Measurements from ENCODE around the gene RIT1. TPM values are rescaled to one million over a fixed set of nuclear protein-coding genes. Genes with fewer than 3 reads are reported as not detected.

The RIT1 gene
- 10 to 100 TPM; 26.0 to 39.2 TPM for total RNA-seq
- polyA plus RNA-seq (2013, experiment 1 of 2), result 24.9 TPM
- polyA plus RNA-seq (2013, experiment 2 of 2), result 29.0 TPM
- long read RNA-seq, experiment 1, transcript RIT1-202 (6 exons, 3,445 nt), result major isoform, 8 of 19 reads
- long read RNA-seq, experiment 1, partial matches to known transcripts, result 1 of 19 reads
- long read RNA-seq, experiment 1, other reads (novel, unspliced or antisense), result 9 of 19 reads
- long read RNA-seq, experiment 2, transcript RIT1-202 (6 exons, 3,445 nt), result major isoform, 29 of 44 reads
- long read RNA-seq, experiment 2, partial matches to known transcripts, result 2 of 44 reads
- long read RNA-seq, experiment 2, other reads (novel, unspliced or antisense), result 10 of 44 reads
- long read RNA-seq, experiment 3, transcript RIT1-205 (5 exons, 919 nt), result minor isoform, 8 of 65 reads
- long read RNA-seq, experiment 3, transcript RIT1-202 (6 exons, 3,445 nt), result major isoform, 54 of 65 reads
- long read RNA-seq, experiment 3, partial matches to known transcripts, result 0 of 65 reads
- long read RNA-seq, experiment 3, other reads (novel, unspliced or antisense), result 3 of 65 reads
- long read RNA-seq, experiment 4, transcript RIT1-202 (6 exons, 3,445 nt), result major isoform, 56 of 60 reads
- long read RNA-seq, experiment 4, partial matches to known transcripts, result 0 of 60 reads
- long read RNA-seq, experiment 4, other reads (novel, unspliced or antisense), result 2 of 60 reads

- Mint-ChIP-seq H3K9me3 (no peaks in the 10 kb centered on the region), H3K4me1 (peaks cover 13% of the 10 kb centered on the region), H3K27ac (peak within 1 kb of the TSS; percentile 95), H3K27me3 (ENCODE audit: insufficient read depth) (no peaks in the 10 kb centered on the region), H3K36me3 (ENCODE audit: low read depth) (peaks cover 58% of the 10 kb centered on the region), H3K4me3 (peak within 1 kb of the TSS; percentile 89)
- Histone ChIP-seq H3K9me3 (ENCODE audit: control insufficient read depth, low read length) (no peaks in the 10 kb centered on the region), H3K27me3 (ENCODE audit: control insufficient read depth, insufficient read depth, low read length, poor library complexity, severe bottlenecking) (no peaks in the 10 kb centered on the region), H3K36me3 (ENCODE audit: control insufficient read depth, insufficient read depth, low read length) (peaks cover 76% of the 10 kb centered on the region), H3K4me3 (ENCODE audit: low read length) (peak within 1 kb of the TSS; percentile 94), H3K27ac (ENCODE audit: low read depth, low read length) (no peak within 1 kb of the TSS), H3K4me1 (ENCODE audit: control insufficient read depth, insufficient read depth, low read length) (no peaks in the 10 kb centered on the region), H3K9ac (ENCODE audit: extremely low read depth, low read length, poor library complexity, severe bottlenecking) (peak within 1 kb of the TSS; percentile 69)
- no peak for TF ChIP-seq CTCF (conservative IDR thresholded peaks at IDR 0.05)
- 9 to 14% methylated on average over 10 to 33 of the region's 34 CpGs for WGBS, 2 experiments (ENCODE audit: insufficient coverage in 1 of 2, insufficient read length in 1 of 2)
- peak; percentile 96 for DNase-seq
These were observed at the start of gene RIT1 for GRCh38 chr1:155911156-155912055. TSS of gene RIT1 (minus strand) at chr1:155911349. CDS start at chr1:155910761, 588 bp downstream.

GRCh38 chr1:155960081-155960745 lies 49.1 kb upstream of the RIT1 start:
- Mint-ChIP-seq H3K4me1 (no peaks in the 10 kb centered on the region), H3K4me3 (no peak overlapping the region), H3K36me3 (ENCODE audit: low read depth) (peaks cover 77% of the 10 kb centered on the region), H3K27me3 (ENCODE audit: insufficient read depth) (no peaks in the 10 kb centered on the region), H3K9me3 (no peaks in the 10 kb centered on the region), H3K27ac (peak overlapping the region; percentile 85)
- Histone ChIP-seq H3K9me3 (ENCODE audit: control insufficient read depth, low read length) (no peaks in the 10 kb centered on the region), H3K36me3 (ENCODE audit: control insufficient read depth, insufficient read depth, low read length) (peaks cover 91% of the 10 kb centered on the region), H3K4me1 (ENCODE audit: control insufficient read depth, insufficient read depth, low read length) (peaks cover 11% of the 10 kb centered on the region), H3K9ac (ENCODE audit: extremely low read depth, low read length, poor library complexity, severe bottlenecking) (no peak overlapping the region), H3K27me3 (ENCODE audit: control insufficient read depth, insufficient read depth, low read length, poor library complexity, severe bottlenecking) (no peaks in the 10 kb centered on the region), H3K4me3 (ENCODE audit: low read length) (no peak overlapping the region), H3K27ac (ENCODE audit: low read depth, low read length) (no peak overlapping the region)
- DNase-seq, result no peak
- TF ChIP-seq CTCF (conservative IDR thresholded peaks at IDR 0.05), result no peak
- 95 to 100% methylated on average over 1 to 2 of the region's 3 CpGs for WGBS, 2 experiments (ENCODE audit: insufficient coverage in 1 of 2, insufficient read length in 1 of 2)
